HCT116 (cell line): ENCODE measurements around the gene KRTAP10-9. TPM values are rescaled to one million over a fixed set of nuclear protein-coding genes. Genes with fewer than 3 reads are reported as not detected.

Experiments used
- ATAC-seq: fragments of 200-7000 bp; cut with Tn5 transposase; 2 replicates; pipeline ENCODE4 v1.9.1; 2020; ENCODE audit warnings: mild to moderate bottlenecking, moderate library complexity
- BruUV-seq: library from RNA; stranded (reverse); fragments of 400-500 nt; replicated peaks from 2 replicates; lab custom pipeline; 2021; lab: Mats Ljungman, UMichigan
- CTCF ChIA-PET: fragments of 300-600 bp; sonication (Branson Sonifier 250); formaldehyde crosslinking; loops from one replicate; lab custom pipeline; 2021; ENCODE audit warnings: antibody characterized with exemption; lab: Charles Lee
- POLR2A ChIA-PET: fragments of 300-600, 350-600 bp; sonication (Branson Sonifier 250); formaldehyde crosslinking; loops from one replicate; lab custom pipeline; 2021; ENCODE audit warnings: antibody characterized with exemption; lab: Charles Lee
- RAD21 ChIA-PET, 2 experiments: fragments of 300-600 bp; sonication (Branson Sonifier 250); formaldehyde crosslinking; loops; one replicate each; lab custom pipeline; 2023; ENCODE audit warnings: low total read pairs in 2 of 2; ENCODE audit not compliant: uncharacterized antibody in 2 of 2, unreplicated experiment in 2 of 2, low non-redundant PET in 1 of 2; lab: Charles Lee
- DNase-seq: peaks from one replicate; pipeline ENCODE4 v3.0.0-alpha.2; 2010; ENCODE audit warnings: low read depth, low spot score
- H2AFZ ChIP-seq: fragments of 200-600 bp; shearing (Covaris generic), sonication (generic); 2 replicates; pipeline ENCODE4 v1.6.1; 2017; ENCODE audit warnings: low read depth, mixed run types, mixed read lengths, antibody characterized with exemption, low read length; ENCODE audit not compliant: poor library complexity, severe bottlenecking
- H3K27ac ChIP-seq: 2 replicates; pipeline ENCODE4 v1.5.1; 2012; ENCODE audit warnings: low read depth, low read length
- H3K27me3 ChIP-seq: fragments of 200-600 bp; sonication (generic); 2 replicates; pipeline ENCODE4 v1.6.1; 2016; ENCODE audit warnings: mixed run types, low read length, mixed read lengths; ENCODE audit not compliant: insufficient read depth
- H3K36me3 ChIP-seq, 2 experiments: fragments of 200-500 bp in 1 of 2; fragments of 200-600 bp in 1 of 2; sonication (Bioruptor generic) in 1 of 2; sonication (generic) in 1 of 2; 2 replicates each; pipeline versions ENCODE4 v1.5.1 to v1.6.1; 2014 to 2016; ENCODE audit warnings: low read length in 2 of 2, inconsistent platforms in 1 of 2, mixed read lengths in 1 of 2, mixed run types in 1 of 2; ENCODE audit not compliant: insufficient read depth in 2 of 2, control insufficient read depth in 1 of 2
- H3K4me1 ChIP-seq, 2 experiments: fragments of 200-600 bp in 1 of 2; sonication (generic) in 1 of 2; 2 replicates each; pipeline versions ENCODE4 v1.5.1 to v1.6.1; 2012 to 2017; ENCODE audit warnings: low read length in 2 of 2, inconsistent platforms in 1 of 2, mild to moderate bottlenecking in 1 of 2, mixed read lengths in 1 of 2, mixed run types in 1 of 2, moderate library complexity in 1 of 2; ENCODE audit not compliant: insufficient read depth in 2 of 2, control insufficient read depth in 1 of 2
- H3K4me2 ChIP-seq: fragments of 200-600 bp; sonication (generic); 2 replicates; pipeline ENCODE4 v1.6.1; 2017; ENCODE audit warnings: mixed run types, low read length, mixed read lengths
- H3K4me3 ChIP-seq, 2 experiments: fragments of 200-600 bp in 1 of 2; sonication (generic) in 1 of 2; replicated peaks in 1 of 2; 2 replicates each; pipeline ENCODE4 v1.5.1; 2011 to 2016; ENCODE audit warnings: low read length in 2 of 2, control low read depth in 1 of 2, low read depth in 1 of 2, mild to moderate bottlenecking in 1 of 2, mixed read lengths in 1 of 2, mixed run types in 1 of 2
- H3K79me2 ChIP-seq: fragments of 200-600 bp; sonication (generic); 2 replicates; pipeline ENCODE4 v1.6.1; 2017; ENCODE audit warnings: mild to moderate bottlenecking, mixed run types, low read length, moderate library complexity, mixed read lengths; ENCODE audit not compliant: insufficient read depth
- H3K9ac ChIP-seq: fragments of 200-600 bp; sonication (generic); 2 replicates; pipeline ENCODE4 v1.6.1; 2016; ENCODE audit warnings: low read length, mixed read lengths
- H3K9me2 ChIP-seq: fragments of 200-600 bp; sonication (generic), shearing (Covaris generic); 2 replicates; pipeline ENCODE4 v1.6.1; 2017; ENCODE audit warnings: mixed run types, mild to moderate bottlenecking, moderate library complexity; ENCODE audit not compliant: insufficient read depth
- H3K9me3 ChIP-seq, 2 experiments: fragments of 200-500 bp in 1 of 2; fragments of 200-600 bp in 1 of 2; sonication (Bioruptor generic) in 1 of 2; sonication (generic) in 1 of 2; 2 replicates each; pipeline ENCODE4 v1.6.1; 2014 to 2017; ENCODE audit warnings: low read length in 2 of 2, mixed read lengths in 2 of 2, inconsistent platforms in 1 of 2, low read depth in 1 of 2, mild to moderate bottlenecking in 1 of 2, mixed run types in 1 of 2, moderate library complexity in 1 of 2; ENCODE audit not compliant: control insufficient read depth in 1 of 2, insufficient read depth in 1 of 2
- H4K20me1 ChIP-seq: fragments of 200-600 bp; sonication (generic), shearing (Covaris generic); 2 replicates; pipeline ENCODE4 v1.6.1; 2017; ENCODE audit warnings: mixed run types, mild to moderate bottlenecking, moderate library complexity; ENCODE audit not compliant: insufficient read depth
- ATF3 ChIP-seq: IDR thresholded peaks from 2 replicates; pipeline ENCODE4 v1.6.1; 2012
- CEBPB ChIP-seq: IDR thresholded peaks from 2 replicates; pipeline ENCODE4 v1.6.1; 2012; ENCODE audit warnings: low read depth
- EGR1 ChIP-seq: IDR thresholded peaks from 2 replicates; pipeline ENCODE4 v1.6.1; 2012; ENCODE audit warnings: low read depth
- ELF1 ChIP-seq: IDR thresholded peaks from 2 replicates; pipeline ENCODE4 v1.6.1; 2012; ENCODE audit warnings: low read depth, borderline replicate concordance
- EZH2 ChIP-seq: fragments of 200-600 bp; sonication (generic); IDR thresholded peaks from 2 replicates; pipeline ENCODE4 v1.6.1; 2017; ENCODE audit warnings: antibody characterized with exemption, mixed run types
- EZH2phosphoT487 ChIP-seq: fragments of 200-600 bp; IDR thresholded peaks from 2 replicates; pipeline ENCODE4 v1.6.1; 2018; ENCODE audit warnings: antibody characterized with exemption, borderline replicate concordance
- FOSL1 ChIP-seq: IDR thresholded peaks from 2 replicates; pipeline ENCODE4 v1.6.1; 2012; ENCODE audit warnings: low read depth
- JUND ChIP-seq: IDR thresholded peaks from 2 replicates; pipeline ENCODE4 v1.6.1; 2012
- POLR2A ChIP-seq: IDR thresholded peaks from 2 replicates; pipeline ENCODE4 v1.7.0; 2011; ENCODE audit warnings: borderline replicate concordance; ENCODE audit not compliant: insufficient read depth, insufficient read length; ENCODE audit errors: extremely low read depth
- SIN3A ChIP-seq: IDR thresholded peaks from 2 replicates; pipeline ENCODE4 v1.6.1; 2012; ENCODE audit warnings: low read depth
- SRF ChIP-seq: IDR thresholded peaks from 2 replicates; pipeline ENCODE4 v1.6.1; 2012; ENCODE audit warnings: low read depth
- ZFX ChIP-seq: fragments of 450-650 bp; IDR thresholded peaks from 2 replicates; pipeline ENCODE4 v1.6.1; 2017
- ZNF274 ChIP-seq: fragments of 200-500 bp; sonication (Bioruptor generic); IDR thresholded peaks from 2 replicates; pipeline ENCODE4 v1.6.1; 2014; ENCODE audit warnings: mild to moderate bottlenecking, low read depth, low read length, inconsistent platforms
- intact Hi-C: fragments of 100-400 bp; cut with micrococcal nuclease; formaldehyde crosslinking; loops from 2 replicates; pipeline ENCODE4 v1.10.0; 2022
- total RNA-seq: library from RNA; stranded (reverse); gene quantifications from one replicate; pipeline ENCODE4 v1.2.1, GENCODE V29; 2021; ENCODE audit not compliant: unreplicated experiment
- TF ChIP-seq, protein P1 (sequence below), 3 experiments: fragments of 200-600 bp in 1 of 3; sonication (generic) in 1 of 3; IDR thresholded peaks in 2 of 3; conservative IDR thresholded peaks in 1 of 3; 2 replicates each; pipeline ENCODE4 v1.5.1; 2012 to 2017; ENCODE audit warnings: low read depth in 2 of 3, low read length in 2 of 3, antibody characterized with exemption in 1 of 3, borderline replicate concordance in 1 of 3, control low read depth in 1 of 3, mild to moderate bottlenecking in 1 of 3, mixed read lengths in 1 of 3, mixed run types in 1 of 3, moderate library complexity in 1 of 3; ENCODE audit not compliant: insufficient read depth in 1 of 3

KRTAP10-9 gene
- total RNA-seq, 1 experiment from 2014 or later, result not detected

DNA sequence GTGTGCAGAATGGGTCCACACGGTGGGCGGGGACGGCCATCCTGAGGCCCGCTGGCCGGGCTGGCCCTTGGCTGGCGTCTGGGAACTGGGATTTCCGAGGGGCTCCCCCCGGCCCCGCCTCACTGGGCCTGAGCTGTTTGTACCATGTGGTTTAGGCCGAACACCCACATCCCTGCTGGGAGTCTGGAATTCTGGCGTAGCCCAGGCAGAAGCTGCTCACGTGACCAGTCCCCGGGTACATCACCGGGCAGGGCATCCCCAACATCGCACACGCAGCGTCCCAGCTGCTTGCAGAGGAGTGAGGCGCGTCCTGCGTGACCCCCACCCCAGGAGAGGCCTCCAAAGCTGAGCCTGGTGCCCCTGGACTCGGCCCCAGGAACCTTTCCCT, 24.4 kb upstream of the KRTAP10-9 start:
- peaks cover 0 to 3% of the 10 kb centered on the region in 2 experiments; a peak in 1 of 4 replicates for H3K4me1 ChIP-seq
- H3K4me2 ChIP-seq, result no peak overlapping the region
- no peak overlapping the region for H3K9ac ChIP-seq
- no peaks in the 10 kb centered on the region for H3K79me2 ChIP-seq
- no peak overlapping the region for H3K27ac ChIP-seq
- peaks cover 11% of the 10 kb centered on the region; the same call in 1 of the 2 replicates for H3K27me3 ChIP-seq
- no peaks in the 10 kb centered on the region for H3K9me3 ChIP-seq
- DNase-seq (no peak), ATAC-seq (no peak)
- intact Hi-C loops, result no loop called here
- no TSS peak for BruUV-seq
- no peak overlapping the region for H2AFZ ChIP-seq
- no peaks in the 10 kb centered on the region for H4K20me1 ChIP-seq
- H3K36me3 ChIP-seq, result no peaks in the 10 kb centered on the region
- CTCF ChIA-PET, result no interaction called here
- no peak overlapping the region for H3K4me3 ChIP-seq
- RAD21 ChIA-PET, result no interaction called here
- POLR2A ChIA-PET, result no interaction called here
- no peaks in the 10 kb centered on the region for H3K9me2 ChIP-seq
- TF ChIP-seq EGR1 (no peak), FOSL1 (no peak), ZFX (no peak), ELF1 (no peak), JUND (no peak), EZH2 (no peak), EZH2phosphoT487 (no peak), SRF (no peak), POLR2A (no peak), ATF3 (no peak), SIN3A (no peak), ZNF274 (no peak), CEBPB (no peak)
- TF ChIP-seq, protein P1, sequence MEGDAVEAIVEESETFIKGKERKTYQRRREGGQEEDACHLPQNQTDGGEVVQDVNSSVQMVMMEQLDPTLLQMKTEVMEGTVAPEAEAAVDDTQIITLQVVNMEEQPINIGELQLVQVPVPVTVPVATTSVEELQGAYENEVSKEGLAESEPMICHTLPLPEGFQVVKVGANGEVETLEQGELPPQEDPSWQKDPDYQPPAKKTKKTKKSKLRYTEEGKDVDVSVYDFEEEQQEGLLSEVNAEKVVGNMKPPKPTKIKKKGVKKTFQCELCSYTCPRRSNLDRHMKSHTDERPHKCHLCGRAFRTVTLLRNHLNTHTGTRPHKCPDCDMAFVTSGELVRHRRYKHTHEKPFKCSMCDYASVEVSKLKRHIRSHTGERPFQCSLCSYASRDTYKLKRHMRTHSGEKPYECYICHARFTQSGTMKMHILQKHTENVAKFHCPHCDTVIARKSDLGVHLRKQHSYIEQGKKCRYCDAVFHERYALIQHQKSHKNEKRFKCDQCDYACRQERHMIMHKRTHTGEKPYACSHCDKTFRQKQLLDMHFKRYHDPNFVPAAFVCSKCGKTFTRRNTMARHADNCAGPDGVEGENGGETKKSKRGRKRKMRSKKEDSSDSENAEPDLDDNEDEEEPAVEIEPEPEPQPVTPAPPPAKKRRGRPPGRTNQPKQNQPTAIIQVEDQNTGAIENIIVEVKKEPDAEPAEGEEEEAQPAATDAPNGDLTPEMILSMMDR (IDR thresholded peaks at IDR 0.05 in 2 of 3, conservative IDR thresholded peaks at IDR 0.05 in 1 of 3; ENCODE audit: borderline replicate concordance in 1 of 3, insufficient read depth in 1 of 3, low read depth in 2 of 3, low read length in 2 of 3), result no peak
